Cardiac fibroblast (primary cell): ENCODE measurements around the gene HS6ST3.

ENCODE experiments used
- DNase-seq, 2 donors: peaks; one replicate each; pipeline versions ENCODE4 v3.0.0 to v3.0.0-alpha.2; 2010; ENCODE audit warnings: low read depth in 2 of 2
- H3K4me3 ChIP-seq, 2 donors: replicated peaks in 1 of 2; 1 replicate in 1 of 2; 2 replicates in 1 of 2; pipeline ENCODE4 v1.5.1; 2011; ENCODE audit warnings: low read depth in 2 of 2, low read length in 2 of 2, mild to moderate bottlenecking in 2 of 2, moderate library complexity in 1 of 2
- CTCF ChIP-seq: IDR thresholded peaks from one replicate; pipeline ENCODE4 v1.5.1; 2011; ENCODE audit warnings: low read depth, mild to moderate bottlenecking, low read length, inconsistent platforms

The HS6ST3 gene

GRCh38 chr13:96475103-96475502, 385.2 kb downstream of the HS6ST3 start:
- H3K4me3 ChIP-seq: no peak overlapping the region
- no peak for DNase-seq
- TF ChIP-seq CTCF: no peak

GRCh38 chr13:96481482-96481881, 391.6 kb downstream of the HS6ST3 start:
- no peak for TF ChIP-seq CTCF

GRCh38 chr13:96490496-96490989, 400.6 kb downstream of the HS6ST3 start:
- DNase-seq: no peak
- H3K4me3 ChIP-seq: no peak overlapping the region
- no peak for TF ChIP-seq CTCF

More at GRCh38 chr13:96481482-96481881, 391.6 kb downstream of the HS6ST3 start:
- no peak for DNase-seq
- no peak overlapping the region for H3K4me3 ChIP-seq

- no peak for DNase-seq
- H3K4me3 ChIP-seq: no peak overlapping the region
- no peak for TF ChIP-seq CTCF
These were observed 401.2 kb downstream of the HS6ST3 start for GRCh38 chr13:96491103-96491502.

- no peak for DNase-seq
- TF ChIP-seq CTCF: no peak
- no peak overlapping the region for H3K4me3 ChIP-seq
These were observed 402.9 kb downstream of the HS6ST3 start for GRCh38 chr13:96492766-96493165.

- peak in 1 of 2 donors; percentile 7 for DNase-seq
- TF ChIP-seq CTCF: no peak
- H3K4me3 ChIP-seq: no peak overlapping the region
These were observed 409.7 kb downstream of the HS6ST3 start for GRCh38 chr13:96499656-96500055.

- TF ChIP-seq CTCF: no peak
- no peak for DNase-seq
These were observed 411.0 kb downstream of the HS6ST3 start for GRCh38 chr13:96500953-96501352.

More at GRCh38 chr13:96500953-96501352, 411.0 kb downstream of the HS6ST3 start:
- no peak overlapping the region for H3K4me3 ChIP-seq
